Sciatic nerve (tissue), 2 donors: ENCODE data around the gene ARHGAP15. TPM values are rescaled to one million over a fixed set of nuclear protein-coding genes. Genes with fewer than 3 reads are reported as not detected.

Source experiments
- ATAC-seq: fragments of 200-7000 bp; cut with Tn5 transposase; one replicate; pipeline ENCODE4 v1.9.1; 2020; ENCODE audit warnings: mild to moderate bottlenecking, moderate library complexity
- DNase-seq: peaks from one replicate; pipeline ENCODE4 v3.0.0-alpha.2; 2020; ENCODE audit warnings: low spot score
- intact Hi-C: fragments of 100-400 bp; cut with DNase I; formaldehyde crosslinking; loops from one replicate; pipeline ENCODE4 v1.14.2; 2022
- total RNA-seq: library from RNA; stranded (reverse); fragmentation: NEBNext Ultra II Directional; extraction: Animal tissue kit (Norgen Biotek cat#: 25700); gene quantifications from one replicate; pipeline ENCODE4 v1.2.1, GENCODE V29; 2021
- donor health status: DM: no; HTN: no; CAD: no.
- donor health status: DM: no; HTN: no; CAD: no.

Gene ARHGAP15
- total RNA-seq, 1 donor from 2014 or later: 119 TPM

DNA sequence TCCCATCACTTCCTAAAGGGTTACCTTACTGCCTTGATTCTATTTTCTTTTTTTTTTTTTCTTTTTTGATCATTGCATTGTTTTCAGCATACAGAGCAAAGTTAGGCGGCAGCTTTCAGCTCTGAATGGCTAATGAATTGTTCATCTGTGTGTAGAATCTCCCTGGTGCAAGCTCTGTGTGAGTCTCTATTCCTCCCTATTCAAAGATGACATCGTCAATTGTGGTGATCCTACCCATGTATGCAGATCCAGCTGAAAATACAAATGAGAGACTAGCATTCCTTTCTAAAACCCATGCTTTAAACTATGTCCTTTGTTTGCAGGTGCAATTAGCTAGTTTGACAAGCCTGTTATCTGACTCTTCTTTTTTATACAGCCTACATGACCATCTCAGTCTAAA lies 539.0 kb downstream of the ARHGAP15 start:
- ATAC-seq (no peak), DNase-seq (no peak)
- intact Hi-C loops: no loop called here

- intact Hi-C loops: no loop called here
- ATAC-seq (no peak), DNase-seq (no peak)
Observed at GRCh38 chr2:143674051-143674450, 544.8 kb downstream of the ARHGAP15 start.

- DNase-seq: no peak
- ATAC-seq: no peak
- intact Hi-C loops: no loop called here
Observed at GRCh38 chr2:143675021-143675420, 545.8 kb downstream of the ARHGAP15 start.

GRCh38 chr2:143679617-143680016 lies 550.4 kb downstream of the ARHGAP15 start:
- ATAC-seq (no peak), DNase-seq (no peak)
- intact Hi-C loops: no loop called here

DNA sequence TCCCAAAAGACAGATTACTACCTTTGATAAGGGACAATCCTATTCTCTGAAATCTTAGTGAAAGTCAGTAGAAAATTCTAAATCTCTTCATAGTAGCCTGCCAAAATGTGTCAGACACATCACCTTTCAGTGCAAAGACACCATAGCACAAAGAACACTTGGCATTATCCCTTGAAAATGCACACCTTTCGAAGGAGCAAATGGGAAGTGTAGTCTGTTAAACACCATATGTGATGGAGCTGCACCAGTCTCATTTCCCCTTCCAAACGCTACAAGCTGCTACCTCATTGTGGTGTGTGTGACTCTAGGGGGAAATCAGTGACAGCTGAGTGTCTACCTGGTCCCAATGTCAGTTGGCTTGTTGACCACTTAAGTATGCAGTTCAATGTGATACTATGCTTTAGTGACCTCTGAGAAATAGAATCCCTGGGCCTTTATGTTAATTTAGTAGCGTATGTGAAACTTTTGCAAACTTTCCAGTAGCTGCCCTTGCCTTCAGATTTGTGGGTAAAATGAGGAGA lies 551.7 kb downstream of the ARHGAP15 start:
- DNase-seq (no peak), ATAC-seq (no peak)
- intact Hi-C loops: no loop called here

DNA sequence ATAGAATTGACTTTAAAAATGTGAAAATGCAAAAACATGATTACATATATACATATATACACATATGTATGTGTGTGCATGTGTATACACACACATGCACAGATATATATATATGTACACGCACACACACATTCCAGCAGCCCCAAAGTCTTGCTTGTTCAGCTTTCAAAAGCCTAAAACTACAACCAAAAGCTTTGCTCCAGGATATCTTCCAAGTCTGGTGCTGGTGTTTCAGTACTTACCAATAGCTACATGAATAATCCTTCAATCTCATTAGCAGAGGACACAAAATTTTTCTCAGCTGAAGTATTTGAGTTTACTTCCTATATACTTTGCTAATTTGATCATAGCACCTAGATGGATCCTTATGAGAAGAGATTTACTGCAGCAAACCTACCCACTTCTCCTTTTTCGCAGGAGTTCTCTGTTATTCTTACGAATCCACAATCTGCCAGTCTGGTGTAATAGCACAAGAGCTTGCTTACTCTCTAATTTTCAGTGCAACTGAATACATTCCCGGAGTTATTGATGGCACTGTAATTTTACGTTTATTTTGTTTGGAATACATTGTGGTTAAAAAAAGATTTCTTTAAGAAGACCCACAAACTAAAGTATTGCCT lies 553.3 kb downstream of the ARHGAP15 start:
- ATAC-seq: no peak
- intact Hi-C loops: no loop called here
- no peak for DNase-seq

DNA sequence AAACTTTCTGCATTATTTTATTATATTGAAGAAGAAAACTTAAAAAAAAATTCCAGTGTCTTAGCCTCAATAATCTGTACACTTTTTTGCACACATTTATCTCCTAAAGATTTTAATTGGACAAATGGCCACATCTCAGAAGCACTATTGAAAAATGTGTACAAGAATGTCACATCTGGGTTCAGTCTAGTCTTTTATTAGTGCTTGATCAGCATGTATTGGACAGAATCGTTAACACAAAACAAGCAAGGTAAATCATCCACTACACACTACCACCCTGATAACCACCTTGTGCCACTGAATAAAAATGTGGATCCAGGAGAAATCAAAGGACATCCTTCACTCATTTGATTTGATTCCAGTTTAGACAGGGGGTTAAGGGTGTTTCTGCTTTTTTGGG lies 554.8 kb downstream of the ARHGAP15 start:
- intact Hi-C loops: no loop called here
- DNase-seq (no peak), ATAC-seq (no peak)

DNA sequence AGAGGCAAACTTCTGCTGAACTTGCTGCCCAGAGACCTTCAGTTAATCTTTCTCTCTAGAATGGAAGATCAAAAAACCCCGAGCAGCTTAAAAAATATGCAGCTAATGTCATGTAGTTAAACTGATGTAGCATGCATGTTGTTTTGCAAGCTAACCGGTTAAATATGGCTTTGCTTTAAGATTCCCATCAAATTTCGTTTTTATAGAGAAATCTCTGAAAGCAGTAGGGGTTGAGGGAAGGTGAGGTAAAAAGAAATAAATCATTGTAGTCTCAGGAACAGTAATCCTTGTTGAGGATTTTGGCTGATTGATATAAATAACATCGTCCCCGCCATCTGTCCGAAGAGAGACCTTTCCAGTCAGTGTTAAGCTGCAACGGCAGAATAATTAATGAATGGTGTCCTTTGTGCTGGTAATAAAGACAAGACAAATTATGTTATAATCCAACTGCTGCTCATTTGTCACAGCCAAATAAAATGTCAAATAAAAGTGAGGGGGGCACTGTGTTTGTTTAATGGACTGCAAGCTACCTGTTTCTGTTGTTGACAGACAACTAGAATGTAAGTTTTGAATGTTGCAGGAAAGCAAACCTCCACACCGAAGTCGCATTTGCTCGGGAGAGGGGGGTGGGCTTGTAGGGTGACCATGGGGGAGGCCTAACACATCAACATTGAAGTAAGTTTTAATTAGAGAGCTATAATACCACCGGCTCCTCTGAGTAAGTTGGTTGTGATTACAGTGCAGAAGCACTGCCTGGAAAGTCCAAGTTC lies 555.5 kb downstream of the ARHGAP15 start:
- intact Hi-C loops: no loop called here

GRCh38 chr2:143685421-143686078 lies 556.3 kb downstream of the ARHGAP15 start:
- DNase-seq: no peak
- no peak for ATAC-seq
- intact Hi-C loops: no loop called here

More for the DNA sequence above, 555.5 kb downstream of the ARHGAP15 start:
- ATAC-seq (no peak), DNase-seq (no peak)

DNA sequence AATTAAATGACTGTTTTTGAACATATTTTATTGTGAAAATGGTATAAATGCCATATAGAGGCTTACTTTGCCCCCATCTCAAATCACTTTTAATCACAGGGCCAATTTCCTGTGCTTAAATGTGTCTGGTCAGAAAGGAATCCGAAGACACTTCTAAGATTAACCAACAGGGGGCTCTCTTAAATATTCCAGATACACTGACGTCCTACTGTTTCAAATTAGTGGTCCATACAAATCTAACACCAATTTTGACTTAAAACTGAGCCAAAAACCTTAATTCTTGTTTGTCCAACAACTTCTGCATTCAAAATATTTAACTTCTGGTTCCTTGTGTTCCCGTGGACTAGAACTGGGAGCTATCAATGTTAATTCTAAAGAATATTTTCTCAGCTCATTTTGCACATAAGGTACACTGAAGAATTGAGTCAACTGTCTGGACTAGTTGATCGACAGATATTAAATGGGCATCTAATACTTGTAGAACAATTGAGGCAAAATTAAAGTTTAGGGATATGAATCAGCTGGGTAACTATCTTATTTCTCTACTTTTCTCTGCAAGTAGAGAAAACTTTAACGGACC lies 557.5 kb downstream of the ARHGAP15 start:
- no peak for ATAC-seq
- intact Hi-C loops: no loop called here
- no peak for DNase-seq

- intact Hi-C loops: no loop called here
- ATAC-seq: no peak
- no peak for DNase-seq
Observed at GRCh38 chr2:143688248-143688647, 559.0 kb downstream of the ARHGAP15 start.

DNA sequence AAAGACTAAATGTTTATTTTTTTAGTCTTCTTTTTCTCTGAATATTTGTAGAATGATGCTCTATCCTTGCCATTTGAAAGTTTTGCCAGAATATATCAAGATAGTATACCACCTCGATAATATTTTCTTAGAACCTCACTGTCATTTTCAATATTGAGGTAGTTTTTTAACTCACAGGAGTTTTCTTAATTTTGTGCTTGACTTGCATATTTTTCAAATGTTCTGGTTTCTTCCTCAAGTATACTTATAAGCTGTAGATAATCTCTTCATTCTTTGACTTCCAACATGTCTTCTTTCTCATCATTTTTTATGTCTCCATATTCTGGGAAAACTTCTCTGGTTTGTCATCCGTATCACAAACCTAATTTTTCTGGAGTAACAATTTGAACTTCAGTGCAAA lies 559.6 kb downstream of the ARHGAP15 start:
- ATAC-seq: no peak
- intact Hi-C loops: no loop called here
- DNase-seq: no peak

DNA sequence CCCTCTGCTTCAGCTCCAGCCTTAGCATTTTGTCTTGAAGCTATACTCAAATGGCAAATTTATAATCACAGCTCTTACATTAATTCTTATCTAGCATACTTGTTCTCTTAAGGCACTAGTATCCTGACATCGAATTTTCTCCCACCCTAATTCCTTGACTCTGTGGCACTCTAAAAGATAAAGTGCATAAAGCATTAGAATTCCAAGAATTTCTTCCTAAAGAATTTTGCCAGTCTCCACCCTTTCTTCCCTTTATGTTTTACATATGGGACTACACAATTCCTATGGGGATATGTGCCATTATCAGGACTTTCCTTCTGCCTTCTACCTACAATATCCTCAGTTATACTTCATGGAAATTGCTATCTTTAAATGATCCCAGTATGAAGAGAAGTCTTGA lies 560.3 kb downstream of the ARHGAP15 start:
- ATAC-seq (no peak), DNase-seq (no peak)
- intact Hi-C loops: no loop called here

DNA sequence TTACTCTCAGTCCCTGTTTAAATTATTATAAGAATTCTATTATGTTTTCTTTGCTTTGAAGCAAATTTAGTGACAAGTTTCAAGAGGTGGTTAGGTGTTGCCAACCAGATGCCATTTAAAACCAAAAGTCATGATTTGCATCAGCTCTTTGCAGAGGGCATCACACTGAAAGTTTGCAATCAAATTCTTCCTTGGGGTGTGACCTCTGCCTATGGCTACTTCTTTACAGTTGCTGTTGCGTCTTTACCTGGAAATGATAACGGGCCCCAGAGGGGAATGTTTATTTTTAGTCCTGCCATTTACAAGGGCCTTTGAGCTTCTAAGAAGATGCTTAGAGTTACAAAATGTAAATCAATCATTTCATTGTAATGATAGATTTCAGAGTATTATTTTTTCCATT lies 561.0 kb downstream of the ARHGAP15 start:
- intact Hi-C loops: no loop called here
- no peak for ATAC-seq
- DNase-seq: no peak

GRCh38 chr2:143691121-143691520 lies 561.9 kb downstream of the ARHGAP15 start:
- ATAC-seq: no peak
- DNase-seq: no peak
- intact Hi-C loops: no loop called here

- intact Hi-C loops: no loop called here
- DNase-seq (no peak), ATAC-seq (no peak)
Observed at GRCh38 chr2:143692162-143692561, 562.9 kb downstream of the ARHGAP15 start.

DNA sequence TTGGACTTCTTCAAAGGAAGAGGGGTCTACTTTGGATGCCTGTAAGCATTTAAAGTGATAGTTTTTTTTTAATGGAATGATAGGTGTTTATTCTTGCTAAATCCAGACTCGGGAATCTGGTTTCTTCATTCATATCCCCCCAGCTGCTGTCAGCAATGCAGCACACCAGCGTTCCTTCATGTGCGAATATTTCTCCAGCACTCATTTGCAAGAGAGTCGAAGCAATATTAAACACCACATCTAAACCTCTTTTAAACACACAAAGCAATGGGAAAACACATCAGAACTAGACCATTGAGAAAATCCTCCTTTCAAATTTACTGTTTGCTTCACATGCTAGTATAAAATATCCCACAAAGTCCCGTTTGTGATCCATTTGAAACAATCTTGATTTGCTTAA lies 563.7 kb downstream of the ARHGAP15 start:
- intact Hi-C loops: no loop called here
- no peak for ATAC-seq
- no peak for DNase-seq

- DNase-seq: no peak
- intact Hi-C loops: loop anchor here (2.0 kb wide), 1 partner anchor 16 kb away; no protein-coding TSS in a partner anchor
- ATAC-seq: no peak
Observed at GRCh38 chr2:143694335-143694734, 565.1 kb downstream of the ARHGAP15 start.

- intact Hi-C loops: no loop called here
- ATAC-seq: no peak
Observed at GRCh38 chr2:143696651-143697050, 567.4 kb downstream of the ARHGAP15 start.

DNA sequence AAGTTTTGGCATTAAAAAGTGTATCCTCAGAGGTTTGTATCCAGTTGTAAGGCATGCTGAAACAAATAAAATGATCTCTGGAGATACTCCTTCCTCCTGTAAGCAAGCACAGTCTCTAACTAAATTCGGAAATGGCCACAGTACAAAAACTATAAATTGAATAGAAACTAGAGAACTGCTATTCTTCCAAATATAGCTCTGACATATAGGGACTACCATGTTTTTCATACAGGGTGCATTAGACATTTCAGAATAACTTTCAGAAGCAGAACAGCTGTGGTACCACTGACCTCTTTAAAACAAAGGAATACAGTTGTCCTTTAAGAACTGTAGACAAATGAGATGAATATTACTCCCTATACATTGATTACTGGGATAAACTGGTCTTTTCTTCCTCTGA lies 568.5 kb downstream of the ARHGAP15 start:
- intact Hi-C loops: no loop called here
- ATAC-seq: no peak
- DNase-seq: no peak

More at GRCh38 chr2:143696651-143697050, 567.4 kb downstream of the ARHGAP15 start:
- no peak for DNase-seq
